Jurkat, Clone E6-1 (cell line): Measurements from ENCODE around the gene SH3BP4.
"Not testable (repeated sequence)": the region's sequence is repeated elsewhere in the genome, so short reads cannot be mapped to it uniquely, and the experiment has no call there.

Source experiments
- DNase-seq: peaks from one replicate; pipeline ENCODE4 v3.0.0-alpha.2; 2011; ENCODE audit warnings: low read depth, low spot score
- H3K4me3 ChIP-seq: 2 replicates; pipeline ENCODE4 v1.5.1; 2011; ENCODE audit warnings: mild to moderate bottlenecking, low read length, control low read depth, moderate library complexity

The SH3BP4 gene

DNA sequence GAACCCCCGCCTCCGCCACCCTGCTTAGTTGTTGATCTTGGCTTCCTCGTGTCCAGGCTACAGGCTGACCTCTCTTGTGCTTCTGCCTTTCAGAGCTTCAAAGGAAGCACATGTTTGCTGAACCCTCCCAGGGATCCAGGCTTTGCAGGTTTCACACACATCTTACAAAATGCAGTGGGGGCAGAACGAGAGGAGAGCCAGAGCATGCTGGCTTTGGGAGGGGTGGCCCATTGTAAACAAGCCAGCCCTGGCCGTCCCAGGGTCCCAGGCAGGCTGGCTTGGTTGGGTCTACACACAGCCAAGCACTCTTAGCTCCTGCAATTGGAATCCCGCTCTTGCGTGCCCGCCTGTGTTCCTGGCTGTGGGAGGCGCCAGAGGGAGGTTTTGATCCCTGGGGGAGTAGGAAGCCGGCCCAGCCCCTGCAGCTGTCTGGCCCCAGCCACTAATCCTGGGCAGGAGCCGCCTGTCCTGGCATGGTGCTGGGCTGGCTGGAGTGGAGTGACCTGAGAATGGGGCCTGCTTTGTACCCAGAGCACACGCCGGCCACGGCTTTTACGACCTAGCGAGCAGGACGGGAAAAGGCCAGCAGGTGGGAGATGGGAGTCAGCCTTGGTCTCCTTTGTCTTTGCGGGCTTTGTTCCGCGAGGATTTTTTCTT lies 53.9 kb downstream of the SH3BP4 start:
- no peak for DNase-seq
- no peak overlapping the region for H3K4me3 ChIP-seq

DNA sequence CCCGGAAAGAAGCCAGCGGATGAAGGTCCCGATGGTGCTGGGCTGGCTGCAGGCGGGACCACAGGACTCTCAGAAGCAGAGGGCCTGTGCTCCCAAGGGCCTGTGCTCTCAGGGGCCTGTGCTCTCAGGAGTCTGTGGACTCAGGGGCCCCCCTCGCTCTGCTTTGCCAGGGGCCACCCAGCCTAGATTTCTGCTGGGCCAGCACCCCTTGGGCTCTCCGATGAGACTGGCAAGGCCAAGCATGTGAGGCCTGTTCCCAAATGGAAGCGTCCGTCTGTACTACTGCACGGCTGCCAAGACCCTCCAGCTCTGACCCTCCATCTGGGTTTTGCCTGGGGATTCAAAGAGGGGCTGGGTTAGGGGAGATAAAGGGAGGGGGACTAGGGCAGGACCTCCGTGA lies 54.6 kb downstream of the SH3BP4 start:
- no peak overlapping the region for H3K4me3 ChIP-seq
- DNase-seq = no peak

DNA sequence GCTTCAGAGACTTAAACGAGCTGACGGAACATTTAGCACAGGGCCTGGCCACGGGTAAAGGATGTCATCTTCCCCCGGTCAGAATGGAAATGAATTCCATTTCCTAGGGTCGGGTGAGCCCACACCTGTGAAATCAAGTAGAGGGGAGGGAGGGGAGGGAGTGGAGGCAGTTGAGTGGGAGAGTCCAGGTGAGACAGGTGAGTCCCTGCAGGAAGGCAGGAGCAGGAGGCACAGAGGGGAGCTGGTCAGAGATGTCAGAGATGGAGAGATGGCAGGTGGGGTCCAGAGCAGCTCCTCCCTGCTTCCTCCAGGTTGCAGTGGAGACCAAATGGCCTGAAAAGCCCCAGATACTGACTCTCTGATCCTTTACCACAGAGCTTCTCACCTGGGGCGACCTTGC lies 55.2 kb downstream of the SH3BP4 start:
- no peak for DNase-seq
- no peak overlapping the region for H3K4me3 ChIP-seq

DNA sequence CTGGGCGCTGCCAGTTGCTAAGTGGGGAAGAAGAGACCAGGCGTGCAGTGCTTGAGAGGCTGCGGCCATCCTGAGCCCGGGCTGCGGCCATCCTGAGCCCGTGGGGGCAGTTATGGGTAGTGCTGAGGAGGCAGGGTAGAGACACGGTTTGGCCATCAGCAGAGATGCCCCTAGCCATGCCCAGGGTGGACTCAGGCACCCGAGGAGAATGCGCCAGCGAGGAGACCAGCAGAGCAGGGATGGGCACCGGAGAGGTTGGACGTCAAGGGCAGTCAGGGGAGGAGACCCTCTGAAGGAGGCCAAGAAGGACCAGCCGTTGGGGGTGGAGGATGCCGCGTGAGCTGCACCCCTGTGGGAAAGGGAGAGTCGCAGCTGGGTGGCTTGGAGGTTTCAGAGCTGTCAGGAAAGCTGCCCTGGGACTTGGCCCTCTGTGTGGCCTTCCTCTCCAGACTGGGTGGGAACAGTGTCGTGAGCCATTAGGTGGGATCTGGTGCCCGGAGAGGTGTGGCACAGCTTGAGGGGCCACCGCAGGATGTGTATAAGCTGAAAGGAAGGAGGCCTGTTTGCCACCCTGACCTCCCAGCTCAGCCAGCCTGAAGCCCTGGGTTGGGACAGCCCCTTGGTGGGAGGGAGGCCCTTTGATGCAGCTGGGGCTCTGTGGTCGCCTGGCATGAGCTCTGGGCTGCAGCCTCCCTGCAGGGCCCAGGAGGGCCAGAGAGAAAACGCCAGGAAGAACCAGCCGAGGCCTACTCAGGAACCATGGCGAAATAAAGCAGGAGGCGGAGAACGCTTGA lies 56.0 kb downstream of the SH3BP4 start:
- DNase-seq = no peak
- no peak overlapping the region for H3K4me3 ChIP-seq

DNA sequence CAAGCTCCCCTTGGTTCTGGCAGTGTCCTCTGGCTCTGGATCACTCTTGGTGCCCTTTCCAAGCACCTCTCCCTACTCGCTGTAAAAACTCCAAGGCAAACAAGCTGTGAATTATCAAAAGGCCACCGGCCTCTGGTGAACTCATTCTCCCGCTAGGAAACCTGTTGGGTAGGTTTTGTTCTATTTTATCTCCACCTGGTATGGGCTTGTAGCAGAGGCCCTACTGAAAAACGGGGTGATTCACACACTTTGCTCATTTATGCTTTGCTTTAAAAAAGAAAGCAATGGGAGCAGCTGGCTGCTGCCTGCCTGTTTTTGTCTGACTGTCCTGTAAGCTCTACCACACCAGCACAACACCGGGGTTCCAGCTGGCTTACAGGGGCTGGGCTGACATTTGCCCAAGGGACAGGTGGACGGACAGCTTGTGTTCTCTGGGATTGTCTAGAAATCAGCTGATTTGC lies 56.8 kb downstream of the SH3BP4 start:
- no peak for DNase-seq
- no peak overlapping the region for H3K4me3 ChIP-seq

DNA sequence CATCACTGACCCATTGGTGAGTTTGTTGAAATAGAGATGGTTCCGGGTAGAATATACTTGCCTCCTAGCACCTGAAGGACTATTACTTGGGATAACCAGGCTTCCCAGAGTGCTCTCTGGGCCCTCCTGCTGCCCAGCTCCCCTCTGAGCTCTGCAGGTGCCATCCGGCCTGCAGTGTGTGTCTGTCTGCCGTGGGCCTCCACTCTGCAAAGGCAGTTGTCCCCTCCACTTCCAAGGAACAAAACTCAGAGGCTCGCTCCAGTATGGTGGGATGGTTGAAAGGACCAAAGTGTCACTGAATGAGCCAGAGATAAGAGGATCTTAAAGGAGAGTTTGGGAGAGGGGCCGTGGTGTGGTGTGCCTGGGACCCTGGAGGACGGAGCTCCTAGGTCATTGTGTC lies 57.3 kb downstream of the SH3BP4 start:
- DNase-seq = no peak
- no peak overlapping the region for H3K4me3 ChIP-seq

DNA sequence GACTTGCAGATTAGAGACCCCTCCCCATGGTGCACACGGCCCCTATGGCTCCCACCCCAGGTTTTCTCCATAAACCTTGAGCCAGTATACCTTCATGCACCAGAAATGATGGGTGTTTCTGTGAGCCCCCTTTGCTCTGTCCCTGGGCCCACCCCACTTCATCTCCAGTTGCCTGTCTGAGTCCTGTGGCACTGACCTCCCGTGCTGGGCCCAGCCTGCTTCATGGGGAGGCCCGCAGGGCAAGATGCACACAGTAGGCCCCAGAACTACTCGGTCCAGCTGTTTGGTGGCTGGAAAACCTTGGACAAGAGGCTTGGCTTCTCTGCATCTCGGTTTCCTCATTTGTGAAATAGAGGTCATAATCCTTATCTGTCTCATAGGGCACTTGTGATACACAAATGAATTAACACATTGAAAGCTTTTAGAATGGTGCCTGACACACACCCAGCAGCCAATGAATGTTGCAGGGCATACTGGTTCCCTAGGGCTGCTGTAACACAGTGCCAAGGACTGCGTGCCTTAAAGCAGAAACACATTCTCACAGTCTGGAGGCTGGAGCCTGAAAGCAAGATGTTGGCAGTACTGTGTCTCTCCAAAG lies 58.4 kb downstream of the SH3BP4 start:
- H3K4me3 ChIP-seq = no peak overlapping the region
- DNase-seq = no peak

DNA sequence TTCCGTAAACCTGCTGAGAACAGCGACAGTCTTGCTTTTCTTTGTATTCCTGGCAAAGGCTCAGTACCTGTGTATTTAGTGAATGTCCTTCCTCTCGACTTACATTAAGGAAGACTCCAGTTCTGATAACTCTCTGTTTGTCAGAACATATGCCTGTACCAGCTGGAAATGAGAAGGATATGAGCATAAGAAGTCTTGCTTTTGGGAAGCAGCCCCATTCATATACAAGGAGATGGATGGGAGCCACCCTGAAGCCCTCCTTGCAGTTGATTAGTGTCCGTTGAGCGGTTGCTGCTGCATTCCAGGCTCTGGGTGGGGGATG lies 59.8 kb downstream of the SH3BP4 start:
- DNase-seq = no peak
- no peak overlapping the region for H3K4me3 ChIP-seq

DNA sequence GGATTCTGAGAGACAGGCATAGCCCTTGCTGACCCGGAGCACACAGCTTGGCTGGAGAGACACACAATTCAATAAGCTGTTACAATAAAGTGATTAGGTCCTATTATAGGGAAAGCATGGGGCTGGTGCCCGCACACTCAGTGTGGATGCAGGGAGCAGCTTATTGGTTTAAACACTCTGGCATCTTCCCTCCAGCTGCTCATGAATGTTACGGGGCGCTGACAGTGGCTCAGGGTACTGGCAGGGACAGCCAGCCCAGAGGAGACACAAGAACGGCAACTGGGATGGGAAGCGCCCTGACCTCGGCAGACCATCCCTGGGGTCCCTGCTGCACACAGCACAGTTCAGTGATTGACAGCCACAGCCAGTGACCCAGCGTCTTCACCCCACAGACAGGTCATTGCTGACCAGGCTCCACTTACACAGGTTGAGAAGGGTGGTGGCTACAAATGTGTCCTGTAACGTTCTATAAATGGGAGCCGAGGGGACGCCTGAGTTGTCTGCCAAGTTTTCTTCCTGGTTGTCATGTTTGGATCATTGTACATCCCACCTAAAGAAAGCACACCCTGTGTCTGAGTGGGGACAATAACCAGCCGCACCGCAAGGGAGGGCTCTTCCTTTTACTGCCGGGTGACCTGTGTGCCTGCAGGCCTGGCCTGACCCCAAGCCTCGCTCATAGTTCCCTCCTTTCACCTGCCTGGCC lies 60.3 kb downstream of the SH3BP4 start:
- no peak for DNase-seq
- H3K4me3 ChIP-seq = no peak overlapping the region

DNA sequence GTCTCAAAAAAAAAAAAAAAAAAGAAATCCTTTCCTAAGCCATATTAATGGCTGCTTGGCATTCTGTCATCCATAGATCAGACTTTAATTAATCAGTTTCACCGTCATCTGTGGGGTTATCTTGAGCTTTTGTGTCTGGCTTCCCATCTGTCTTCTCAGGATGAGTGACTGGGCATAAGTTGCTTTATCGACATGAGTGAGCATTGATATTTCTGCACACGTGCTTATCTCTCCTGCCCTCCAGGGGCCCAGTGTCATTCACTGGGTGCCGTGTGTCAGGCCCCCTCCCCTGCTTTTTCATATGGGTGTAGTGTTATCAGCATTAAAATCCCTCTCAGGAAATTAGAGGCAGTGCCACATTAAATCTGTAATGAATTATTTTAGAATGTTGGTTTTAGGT lies 65.6 kb downstream of the SH3BP4 start:
- no peak for DNase-seq

DNA sequence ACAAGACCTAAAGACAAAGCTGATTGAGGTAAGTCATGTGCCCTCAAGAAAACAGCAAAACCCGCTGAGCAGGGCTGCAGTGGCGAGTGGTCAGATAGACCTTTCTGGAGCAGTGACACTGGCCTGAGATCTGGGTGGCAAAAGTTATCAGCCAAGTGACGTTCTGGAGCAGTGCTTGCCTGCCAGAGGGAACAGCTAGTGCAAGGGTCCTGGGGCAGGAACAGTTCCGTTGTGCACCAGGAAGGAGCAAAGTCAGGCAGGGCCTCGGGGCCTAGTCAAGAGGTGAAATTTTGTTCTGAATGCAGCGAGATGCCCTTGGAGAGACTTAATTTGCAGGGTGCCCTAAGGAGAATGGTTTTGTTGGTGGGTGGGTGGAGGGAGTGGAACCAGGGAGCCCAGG lies 67.0 kb downstream of the SH3BP4 start:
- DNase-seq = no peak
- no peak overlapping the region for H3K4me3 ChIP-seq

More for the DNA sequence above, 65.6 kb downstream of the SH3BP4 start:
- no peak overlapping the region for H3K4me3 ChIP-seq

DNA sequence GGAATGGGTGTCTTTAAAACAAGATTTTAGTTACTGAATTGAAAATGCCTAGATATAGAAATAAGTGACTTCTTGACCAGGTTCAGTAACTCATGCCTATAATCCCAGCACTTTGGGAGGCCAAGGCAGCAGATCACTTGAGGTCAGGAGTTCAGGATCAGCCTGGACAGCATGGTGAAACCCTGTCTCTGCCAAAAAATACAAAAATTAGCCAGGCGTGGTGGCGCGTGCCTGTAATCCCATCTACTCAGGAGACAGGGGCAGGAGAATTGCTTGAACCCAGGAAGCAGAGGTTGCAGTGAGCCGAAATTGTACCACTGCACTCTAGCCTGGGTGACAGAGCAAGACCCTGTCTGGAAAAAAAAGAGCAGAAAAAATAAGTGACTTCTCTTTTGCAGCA lies 68.3 kb downstream of the SH3BP4 start:
- not testable (repeated sequence) for DNase-seq, H3K4me3 ChIP-seq

DNA sequence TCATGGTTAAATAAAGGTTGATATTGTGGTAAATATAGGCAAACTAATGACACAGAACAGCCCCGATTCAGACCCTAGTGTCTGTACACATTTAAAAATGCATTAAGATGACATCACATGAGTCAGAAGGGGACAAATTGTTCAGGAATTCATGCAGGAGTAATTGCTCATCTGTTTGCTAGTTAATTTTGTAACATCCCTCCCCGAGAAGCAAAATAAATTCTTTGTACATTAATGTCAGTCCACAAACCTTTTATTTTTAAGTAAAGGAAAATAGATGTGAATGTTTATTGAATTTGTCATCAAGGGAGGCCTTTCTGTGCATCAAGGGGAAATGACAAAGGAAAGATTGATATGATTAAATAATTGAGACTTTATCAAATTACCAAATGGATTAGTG lies 69.9 kb downstream of the SH3BP4 start:
- no peak overlapping the region for H3K4me3 ChIP-seq
- no peak for DNase-seq

DNA sequence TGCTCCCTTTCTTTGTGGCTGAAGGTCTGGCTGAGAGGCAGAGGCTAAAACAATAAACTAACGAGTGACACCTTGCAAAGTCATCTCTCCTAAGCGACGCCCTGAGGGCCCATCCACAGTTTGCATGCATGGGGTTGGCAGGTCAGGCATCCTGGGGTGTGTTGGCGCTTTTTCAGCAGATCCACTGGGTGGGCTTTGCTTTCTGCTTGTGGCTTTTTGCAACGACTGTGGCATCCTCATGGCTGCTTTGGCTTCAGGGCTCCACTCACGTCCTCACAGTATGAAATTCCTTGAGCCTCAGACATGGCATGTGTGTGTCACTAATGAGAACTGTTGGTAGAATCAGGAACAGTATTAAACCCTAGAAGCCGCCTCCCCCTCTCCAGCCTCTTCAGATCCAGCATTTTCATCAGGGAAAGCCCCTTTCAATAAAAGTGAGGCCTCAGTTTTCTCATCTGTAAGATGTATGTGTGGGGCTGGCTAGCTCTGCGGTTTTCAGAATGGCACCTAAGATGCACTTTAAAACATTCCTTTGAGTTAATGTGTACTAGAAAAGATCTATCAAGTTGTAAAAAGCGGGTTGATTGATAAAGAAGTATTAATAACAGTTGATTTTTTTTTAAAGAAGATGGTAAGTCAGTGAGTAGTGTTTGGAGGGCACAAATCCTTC lies 72.5 kb downstream of the SH3BP4 start:
- H3K4me3 ChIP-seq = no peak overlapping the region

DNA sequence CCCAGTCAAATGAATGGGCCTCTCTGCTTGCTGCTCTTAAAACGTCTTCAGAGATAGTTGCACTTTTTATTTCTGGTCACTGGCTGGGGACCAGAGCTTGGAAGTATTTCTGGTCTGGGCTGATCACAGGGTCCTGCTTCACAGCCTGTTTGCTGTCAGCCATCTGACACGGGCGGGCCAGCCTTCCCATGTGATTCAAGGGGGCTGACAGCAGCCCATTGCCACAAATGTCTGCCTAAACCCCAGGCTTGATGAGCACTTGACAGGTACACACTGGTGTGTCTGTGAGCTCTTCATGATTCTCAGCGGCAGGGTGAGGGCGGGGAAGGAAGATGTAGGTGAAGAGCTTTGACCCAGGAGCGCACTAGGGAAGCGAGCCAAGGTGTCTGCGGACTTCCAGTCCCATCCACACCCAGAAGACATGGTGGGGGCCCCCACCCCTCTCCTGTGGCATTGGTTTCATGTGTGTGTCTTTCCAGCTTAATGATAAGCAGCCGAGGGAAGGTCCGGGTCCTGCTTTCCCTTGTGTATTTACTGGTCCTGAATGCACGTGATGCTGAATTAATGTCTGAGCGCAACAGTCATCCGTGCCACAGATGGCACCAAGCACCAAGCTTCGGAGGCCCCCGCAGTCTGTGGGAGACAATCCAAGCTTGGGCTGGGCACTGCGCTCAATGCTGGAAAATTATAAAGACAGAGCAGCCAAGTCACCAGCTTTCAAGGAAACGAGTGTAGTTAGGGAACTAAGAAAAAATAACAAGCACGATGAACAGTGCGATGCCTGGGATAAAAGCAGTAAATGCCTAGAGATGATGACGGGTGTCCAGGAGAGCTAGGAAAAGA lies 73.3 kb downstream of the SH3BP4 start:
- DNase-seq = no peak
- no peak overlapping the region for H3K4me3 ChIP-seq

More for the DNA sequence above, 72.5 kb downstream of the SH3BP4 start:
- no peak for DNase-seq

DNA sequence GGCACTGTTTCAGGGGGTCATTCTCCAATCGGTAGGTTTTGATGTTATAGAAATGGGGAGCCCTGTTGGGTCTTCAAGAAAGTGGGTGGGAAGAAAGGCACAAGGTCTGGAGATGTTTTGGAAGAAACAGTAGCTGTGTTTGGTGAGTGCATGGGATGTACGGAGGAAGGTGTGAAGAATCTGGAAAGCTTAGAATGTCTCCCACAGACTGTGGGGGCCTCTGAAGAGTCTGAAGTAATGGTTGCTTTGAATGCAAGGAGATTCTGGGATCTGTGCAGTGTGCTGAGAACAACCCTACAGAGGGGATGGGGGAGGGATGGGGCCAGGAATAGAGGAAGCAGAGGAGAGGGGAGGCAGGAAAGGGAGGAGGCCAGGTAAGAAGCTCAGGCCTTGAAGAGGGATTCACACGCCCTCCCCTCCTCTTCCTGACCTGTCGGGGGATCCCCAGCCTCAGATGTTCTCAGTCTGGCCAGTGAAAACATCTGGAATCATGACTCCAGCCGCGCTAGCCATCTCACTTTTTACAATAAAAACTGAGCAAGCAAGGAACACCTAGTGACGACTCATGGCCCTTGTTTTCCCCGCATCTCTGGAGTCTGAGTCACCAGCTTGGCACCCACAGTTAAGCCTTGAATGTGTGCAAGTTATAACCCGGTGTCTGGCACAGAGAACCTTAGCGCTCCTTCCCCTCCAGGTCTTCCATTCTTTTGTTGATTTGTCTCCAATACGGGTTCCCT lies 74.2 kb downstream of the SH3BP4 start:
- no peak overlapping the region for H3K4me3 ChIP-seq
- no peak for DNase-seq

DNA sequence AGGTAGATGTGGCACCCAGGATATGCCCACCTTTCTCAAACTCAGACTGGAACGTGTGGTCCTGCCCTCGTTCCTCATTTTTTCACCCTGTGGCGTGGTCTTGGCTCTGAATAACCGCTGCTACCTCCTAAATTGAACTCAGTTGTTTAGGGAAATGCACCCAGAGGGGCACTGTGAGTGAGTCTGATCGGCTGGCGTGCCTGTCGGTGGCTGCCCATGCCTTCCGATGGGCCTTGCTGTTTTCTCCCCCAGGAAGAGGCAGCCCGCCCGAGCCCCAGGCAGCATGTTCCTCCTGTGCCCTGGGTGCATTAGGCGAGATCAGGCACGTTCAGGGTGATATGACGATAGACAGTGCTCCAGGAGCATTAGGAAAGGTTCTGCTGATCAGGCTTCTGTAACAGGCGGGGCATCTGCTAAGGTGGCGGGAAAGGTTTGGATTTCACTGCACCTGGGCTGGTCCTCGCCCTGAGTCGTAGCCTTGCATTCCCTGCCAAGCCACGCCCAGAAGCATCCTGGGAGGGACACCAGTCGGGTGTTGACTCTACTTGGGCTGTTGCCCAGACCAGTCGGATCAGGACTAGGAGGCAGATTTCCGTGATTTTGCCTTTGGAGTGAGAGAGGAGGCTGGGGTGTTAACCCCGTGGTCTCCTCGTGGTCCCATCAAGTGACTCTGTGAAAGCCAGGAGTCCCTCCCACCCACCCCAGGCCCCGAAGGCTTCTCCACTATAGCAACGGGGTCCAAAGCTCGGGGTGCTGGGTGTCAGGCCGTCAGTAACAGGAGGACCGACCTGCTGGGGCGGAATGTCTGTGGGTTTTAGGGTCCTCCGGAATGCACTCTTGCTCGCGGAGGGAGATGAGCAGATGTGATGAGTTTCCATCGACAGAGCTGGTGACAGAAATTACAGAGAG lies 75.1 kb downstream of the SH3BP4 start:
- H3K4me3 ChIP-seq = no peak overlapping the region

More for the DNA sequence above, 75.1 kb downstream of the SH3BP4 start:
- DNase-seq = no peak
